ENCODE measurements around the gene DUSP6. TPM values are rescaled to one million over a fixed set of nuclear protein-coding genes. Genes with fewer than 3 reads are reported as not detected.

Gene DUSP6
- total RNA-seq, 2 experiments from 2014 or later = 11.8 to 14.7 TPM

DNA sequence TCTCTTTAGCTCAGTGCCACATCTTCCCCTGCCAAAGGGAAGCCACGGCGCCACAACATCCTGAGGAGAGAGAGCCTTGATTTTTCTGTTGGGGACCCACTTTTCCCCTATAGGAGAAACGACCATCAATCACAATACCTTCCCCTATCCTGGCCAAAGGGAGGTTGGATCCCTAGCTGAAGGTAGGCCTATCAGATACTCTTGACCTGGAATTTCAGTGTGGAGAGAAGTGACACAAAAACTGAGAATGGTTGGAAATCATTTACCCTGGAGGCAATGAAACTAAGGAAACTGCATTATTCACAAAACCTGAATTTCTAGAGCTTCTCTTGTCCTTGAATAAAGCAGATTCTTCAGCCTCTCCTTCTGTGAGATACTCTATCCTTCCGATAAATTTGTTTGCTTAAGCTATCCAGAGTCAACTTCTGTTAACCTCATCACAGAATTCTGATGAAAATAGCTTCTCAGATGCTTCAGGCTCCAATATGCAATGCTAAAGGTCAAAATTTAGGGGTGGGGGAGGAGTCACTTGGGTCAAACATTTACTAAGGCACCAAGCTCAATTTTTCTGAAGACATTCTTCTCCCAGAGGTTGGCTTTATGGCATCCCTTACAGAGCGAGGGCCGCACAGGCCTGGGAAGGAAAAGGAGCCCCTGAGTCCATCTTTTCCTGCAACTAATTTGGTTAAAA is 27.0 kb upstream of the DUSP6 start:
- H3K27ac Mint-ChIP-seq = no peak overlapping the region
- intact Hi-C loops (cut with DNase I, micrococcal nuclease) = no loop called here
- TF ChIP-seq, protein P1, sequence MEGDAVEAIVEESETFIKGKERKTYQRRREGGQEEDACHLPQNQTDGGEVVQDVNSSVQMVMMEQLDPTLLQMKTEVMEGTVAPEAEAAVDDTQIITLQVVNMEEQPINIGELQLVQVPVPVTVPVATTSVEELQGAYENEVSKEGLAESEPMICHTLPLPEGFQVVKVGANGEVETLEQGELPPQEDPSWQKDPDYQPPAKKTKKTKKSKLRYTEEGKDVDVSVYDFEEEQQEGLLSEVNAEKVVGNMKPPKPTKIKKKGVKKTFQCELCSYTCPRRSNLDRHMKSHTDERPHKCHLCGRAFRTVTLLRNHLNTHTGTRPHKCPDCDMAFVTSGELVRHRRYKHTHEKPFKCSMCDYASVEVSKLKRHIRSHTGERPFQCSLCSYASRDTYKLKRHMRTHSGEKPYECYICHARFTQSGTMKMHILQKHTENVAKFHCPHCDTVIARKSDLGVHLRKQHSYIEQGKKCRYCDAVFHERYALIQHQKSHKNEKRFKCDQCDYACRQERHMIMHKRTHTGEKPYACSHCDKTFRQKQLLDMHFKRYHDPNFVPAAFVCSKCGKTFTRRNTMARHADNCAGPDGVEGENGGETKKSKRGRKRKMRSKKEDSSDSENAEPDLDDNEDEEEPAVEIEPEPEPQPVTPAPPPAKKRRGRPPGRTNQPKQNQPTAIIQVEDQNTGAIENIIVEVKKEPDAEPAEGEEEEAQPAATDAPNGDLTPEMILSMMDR (IDR thresholded peaks at IDR 0.05) = no peak
- Histone ChIP-seq H3K4me1 (ENCODE audit: insufficient read depth, low read length) (peaks cover 5% of the 10 kb centered on the region), H3K36me3 (ENCODE audit: insufficient read depth, low read length) (no peaks in the 10 kb centered on the region), H3K27ac (ENCODE audit: low read depth in 1 of 2, low read length in 2 of 2) (no peak overlapping the region), H3K9me3 (ENCODE audit: control insufficient read depth in 1 of 2, insufficient read depth in 1 of 2, low read length in 2 of 2) (no peaks in the 10 kb centered on the region), H3K4me3 (ENCODE audit: low read length) (no peak overlapping the region), H3K27me3 (ENCODE audit: control insufficient read depth in 1 of 2, insufficient read depth in 2 of 2, low read length in 2 of 2) (no peaks in the 10 kb centered on the region)
- ATAC-seq (ENCODE audit: poor library complexity) = no peak
- no peak overlapping the region for H3K4me3 Mint-ChIP-seq
- no peaks in the 10 kb centered on the region for H3K36me3 Mint-ChIP-seq (ENCODE audit: low read depth)
- ChIA-PET CTCF (no interaction called here), POLR2A (no interaction called here)
- no peak for DNase-seq
- no peaks in the 10 kb centered on the region for H3K9me3 Mint-ChIP-seq
- H3K4me1 Mint-ChIP-seq (ENCODE audit: low read depth) = peaks cover 9% of the 10 kb centered on the region
- no peaks in the 10 kb centered on the region for H3K27me3 Mint-ChIP-seq

DNA sequence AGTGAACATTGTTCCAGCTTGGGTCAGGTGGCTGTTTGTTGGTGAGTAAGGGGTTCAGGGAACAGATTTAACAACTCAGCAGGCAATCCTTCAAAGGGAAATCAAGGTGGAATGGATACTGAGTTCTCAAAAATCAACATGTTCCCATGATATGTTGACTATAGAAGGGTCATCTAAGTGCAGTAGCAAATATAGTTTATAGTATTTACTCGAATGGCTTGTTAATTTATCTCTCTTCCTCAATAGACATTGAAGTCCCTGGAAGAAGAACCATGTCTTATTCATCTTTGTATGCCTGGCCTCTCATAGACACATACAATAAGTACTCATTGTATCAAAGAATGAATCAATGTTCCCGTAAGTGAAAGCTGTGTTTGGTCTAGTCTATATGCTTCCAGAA is 24.5 kb upstream of the DUSP6 start:
- no peaks in the 10 kb centered on the region for H3K9me3 Mint-ChIP-seq
- peaks cover 6% of the 10 kb centered on the region for H3K4me1 Mint-ChIP-seq (ENCODE audit: low read depth)
- ChIA-PET CTCF (no interaction called here), POLR2A (no interaction called here)
- no peak for DNase-seq
- H3K27ac Mint-ChIP-seq = no peak overlapping the region
- Histone ChIP-seq H3K4me3 (ENCODE audit: low read length) (no peak overlapping the region), H3K9me3 (ENCODE audit: control insufficient read depth in 1 of 2, insufficient read depth in 1 of 2, low read length in 2 of 2) (no peaks in the 10 kb centered on the region), H3K36me3 (ENCODE audit: insufficient read depth, low read length) (no peaks in the 10 kb centered on the region), H3K4me1 (ENCODE audit: insufficient read depth, low read length) (peaks cover 5% of the 10 kb centered on the region), H3K27me3 (ENCODE audit: control insufficient read depth in 1 of 2, insufficient read depth in 2 of 2, low read length in 2 of 2) (no peaks in the 10 kb centered on the region), H3K27ac (ENCODE audit: low read depth in 1 of 2, low read length in 2 of 2) (no peak overlapping the region)
- ATAC-seq (ENCODE audit: poor library complexity) = no peak
- no peaks in the 10 kb centered on the region for H3K27me3 Mint-ChIP-seq
- TF ChIP-seq, protein P1 (IDR thresholded peaks at IDR 0.05) = no peak
- no peak overlapping the region for H3K4me3 Mint-ChIP-seq
- no peaks in the 10 kb centered on the region for H3K36me3 Mint-ChIP-seq (ENCODE audit: low read depth)
- intact Hi-C loops (cut with DNase I, micrococcal nuclease) = no loop called here

DNA sequence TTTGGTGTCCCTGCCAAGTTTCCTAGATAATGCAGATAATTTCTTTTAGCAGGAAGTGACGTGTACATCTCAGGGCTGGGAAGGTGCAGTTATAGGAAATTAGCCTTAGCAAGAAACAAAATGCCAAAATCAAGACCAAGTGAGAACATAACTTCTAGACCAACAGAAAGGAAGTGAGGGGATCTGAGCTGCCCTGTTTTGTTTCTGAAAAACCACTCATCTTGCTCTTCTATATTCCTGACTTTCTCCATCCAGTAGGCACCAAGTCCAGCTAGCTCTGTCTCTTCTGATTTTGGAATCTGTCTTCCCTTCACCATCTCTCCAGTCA is 23.9 kb upstream of the DUSP6 start:
- no peaks in the 10 kb centered on the region for H3K36me3 ChIP-seq (ENCODE audit: insufficient read depth, low read length)
- intact Hi-C loops (cut with DNase I, micrococcal nuclease) = no loop called here
- ChIA-PET CTCF (no interaction called here), POLR2A (no interaction called here)
- H3K27me3 Mint-ChIP-seq = no peaks in the 10 kb centered on the region
- peaks cover 6% of the 10 kb centered on the region for H3K4me1 Mint-ChIP-seq (ENCODE audit: low read depth)
- H3K4me1 ChIP-seq (ENCODE audit: insufficient read depth, low read length) = peaks cover 5% of the 10 kb centered on the region
- DNase-seq (no peak), ATAC-seq (ENCODE audit: poor library complexity) (no peak)
- no peaks in the 10 kb centered on the region for H3K36me3 Mint-ChIP-seq (ENCODE audit: low read depth)
- H3K9me3 ChIP-seq (ENCODE audit: control insufficient read depth in 1 of 2, insufficient read depth in 1 of 2, low read length in 2 of 2) = no peaks in the 10 kb centered on the region
- H3K27ac ChIP-seq (ENCODE audit: low read depth in 1 of 2, low read length in 2 of 2) = no peak overlapping the region
- no peak overlapping the region for H3K27ac Mint-ChIP-seq
- H3K4me3 Mint-ChIP-seq = no peak overlapping the region
- no peak overlapping the region for H3K4me3 ChIP-seq (ENCODE audit: low read length)
- no peaks in the 10 kb centered on the region for H3K9me3 Mint-ChIP-seq
- TF ChIP-seq, protein P1 (IDR thresholded peaks at IDR 0.05) = no peak
- H3K27me3 ChIP-seq (ENCODE audit: control insufficient read depth in 1 of 2, insufficient read depth in 2 of 2, low read length in 2 of 2) = no peaks in the 10 kb centered on the region

All from CD4-positive, alpha-beta T cell (primary cell).